Inferior parietal cortex (tissue), 1 donor: ENCODE results near the gene TBC1D22A.

ENCODE experiments used
- DNase-seq: peaks from one replicate; pipeline ENCODE4 v3.0.0-alpha.2; 2016; ENCODE audit errors: extremely low spot score

The TBC1D22A gene

DNA sequence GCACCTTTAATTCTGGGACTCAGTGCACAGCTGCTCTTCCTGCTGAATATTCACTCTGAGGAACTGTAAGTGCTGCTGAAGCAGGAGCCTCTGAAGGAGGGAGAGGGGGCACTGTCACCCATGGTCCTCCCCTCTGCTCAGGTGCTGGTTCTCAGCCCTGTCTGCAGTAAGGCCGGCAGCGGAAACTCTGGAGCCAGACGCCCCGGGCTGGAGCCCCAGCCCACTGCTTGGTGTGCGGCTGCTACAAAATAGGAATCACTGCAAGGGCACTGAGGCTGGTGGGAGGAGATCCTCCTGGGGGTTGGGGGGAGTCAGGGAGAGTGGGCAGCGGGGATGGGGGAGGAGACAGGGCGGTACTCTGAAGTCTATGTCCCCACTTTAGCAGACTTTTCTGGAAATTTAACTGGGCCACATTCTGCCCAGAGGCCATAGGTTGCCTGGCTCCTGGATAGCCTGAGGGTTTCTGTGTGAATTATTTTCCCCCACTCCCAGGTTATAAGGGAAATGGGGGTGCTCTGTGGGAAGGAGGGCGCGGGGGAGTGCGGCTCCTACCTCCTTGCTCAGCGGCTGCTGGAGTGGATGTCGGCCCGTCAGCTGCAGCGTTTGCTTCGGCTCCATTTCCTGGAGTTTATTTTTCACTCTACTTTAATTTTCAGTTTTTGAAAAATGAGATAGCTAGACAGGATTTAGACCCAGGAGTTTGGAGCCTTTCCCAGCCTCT is 33.6 kb downstream of the TBC1D22A start:
- no peak for DNase-seq

DNA sequence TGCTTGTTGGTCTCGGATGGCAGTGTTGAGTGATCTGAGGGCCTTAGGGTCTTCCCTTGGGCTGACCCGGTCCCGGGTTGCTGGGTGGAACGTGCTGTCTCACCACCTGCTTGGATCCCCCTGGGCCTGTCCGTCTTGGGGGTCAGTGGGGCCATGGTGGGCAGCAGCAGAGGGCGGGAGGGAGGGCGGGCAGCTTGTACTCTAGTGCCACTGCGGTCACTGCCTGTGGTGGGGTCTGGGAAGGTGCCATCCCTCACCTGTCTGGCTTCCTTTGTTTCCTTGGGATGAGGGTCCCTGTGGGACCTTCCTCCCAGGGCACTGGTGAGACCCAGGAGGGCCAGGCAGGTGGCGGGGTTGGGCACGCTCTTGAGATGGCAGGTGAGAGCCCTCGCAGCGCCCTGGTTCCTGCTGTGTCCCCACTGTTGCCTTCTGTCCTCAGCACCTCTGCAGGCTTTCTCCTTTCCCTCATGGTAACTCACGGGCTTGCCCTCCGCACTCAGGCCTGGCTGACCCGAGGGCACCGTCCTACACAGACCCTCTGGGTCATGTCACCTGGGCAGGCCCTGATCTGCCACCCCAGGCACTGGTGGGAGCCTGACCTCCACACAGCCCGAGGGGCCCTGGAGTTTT is 34.2 kb downstream of the TBC1D22A start:
- no peak for DNase-seq

DNA sequence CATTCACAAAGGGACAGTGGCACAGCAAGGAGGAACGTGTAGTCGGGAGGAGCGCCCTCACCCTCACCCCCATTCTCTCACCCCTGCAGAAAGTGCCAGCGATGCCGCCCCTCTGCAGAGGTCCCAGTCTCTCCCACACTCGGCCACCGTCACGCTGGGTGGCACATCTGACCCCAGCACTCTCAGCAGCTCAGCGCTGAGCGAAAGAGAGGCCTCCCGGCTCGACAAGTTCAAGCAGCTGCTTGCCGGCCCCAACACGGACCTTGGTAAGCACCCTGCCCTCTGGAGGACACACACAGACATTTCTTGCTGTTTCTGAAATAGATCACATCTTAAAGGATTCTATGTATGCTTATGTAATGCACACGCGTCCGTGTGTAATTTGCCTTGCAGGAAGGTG is 34.9 kb downstream of the TBC1D22A start:
- DNase-seq, result no peak

DNA sequence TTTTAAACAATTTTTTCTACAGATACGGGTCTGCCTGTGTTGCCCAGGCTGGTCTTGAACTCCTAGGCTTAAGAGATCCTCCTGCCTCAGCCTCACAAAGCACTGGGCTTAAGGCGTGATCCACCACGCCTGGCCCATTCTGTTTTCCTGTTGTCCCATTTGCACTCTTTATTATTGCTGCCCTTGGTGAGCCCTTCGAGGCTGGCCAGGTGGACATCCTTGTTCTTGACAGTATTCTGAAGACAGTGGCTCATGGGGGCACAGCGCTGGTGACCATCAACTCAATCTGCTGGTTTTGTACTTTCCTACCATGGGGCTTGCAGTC is 35.6 kb downstream of the TBC1D22A start:
- DNase-seq, result no peak

DNA sequence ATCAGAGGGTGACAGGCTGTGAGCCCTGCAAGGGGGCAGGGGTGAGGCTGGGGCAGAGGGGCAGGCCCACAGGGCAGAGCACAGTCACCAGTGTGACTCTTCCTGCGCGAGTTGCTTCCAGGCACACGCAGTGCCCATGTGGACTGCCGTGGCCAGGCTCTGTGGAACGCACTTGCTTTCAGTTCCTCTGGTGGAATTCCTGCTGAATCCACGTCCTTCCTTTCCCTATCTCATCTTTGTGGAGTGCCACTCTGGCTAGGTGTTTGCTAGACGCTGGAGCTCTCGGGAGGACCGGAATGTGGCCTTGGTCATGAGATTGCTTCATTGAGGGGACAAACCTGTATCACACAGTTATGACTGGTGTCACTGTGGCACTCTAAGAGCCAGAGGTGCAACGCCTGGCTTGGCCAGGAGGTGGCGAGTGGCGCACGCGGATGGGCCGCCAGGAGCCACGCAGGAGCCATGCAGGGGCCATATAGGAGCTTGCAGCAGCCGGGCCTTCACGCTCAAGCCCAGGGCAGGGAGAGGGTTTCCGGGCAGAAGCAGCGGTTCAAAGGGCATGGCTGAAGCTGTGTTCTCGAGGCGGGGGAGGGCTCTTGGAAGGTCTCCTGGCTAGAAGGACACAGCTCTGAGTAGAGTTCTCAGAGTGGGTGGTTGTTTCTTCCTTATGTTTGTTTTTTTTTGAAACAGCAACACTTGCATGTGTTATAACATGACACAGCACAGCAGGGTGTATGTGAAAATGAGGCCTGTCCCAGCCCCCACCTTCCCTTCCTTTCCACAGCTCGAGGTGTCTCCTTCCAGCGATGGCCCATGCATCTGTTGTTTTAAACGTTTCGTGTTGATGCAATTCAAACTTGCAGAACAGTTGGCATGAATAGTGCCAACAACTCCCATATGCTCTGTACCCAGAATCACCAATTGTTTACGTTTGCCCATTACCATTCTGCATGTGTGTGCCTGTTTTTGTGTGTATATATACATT is 36.2 kb downstream of the TBC1D22A start:
- DNase-seq, result peak; percentile 85

DNA sequence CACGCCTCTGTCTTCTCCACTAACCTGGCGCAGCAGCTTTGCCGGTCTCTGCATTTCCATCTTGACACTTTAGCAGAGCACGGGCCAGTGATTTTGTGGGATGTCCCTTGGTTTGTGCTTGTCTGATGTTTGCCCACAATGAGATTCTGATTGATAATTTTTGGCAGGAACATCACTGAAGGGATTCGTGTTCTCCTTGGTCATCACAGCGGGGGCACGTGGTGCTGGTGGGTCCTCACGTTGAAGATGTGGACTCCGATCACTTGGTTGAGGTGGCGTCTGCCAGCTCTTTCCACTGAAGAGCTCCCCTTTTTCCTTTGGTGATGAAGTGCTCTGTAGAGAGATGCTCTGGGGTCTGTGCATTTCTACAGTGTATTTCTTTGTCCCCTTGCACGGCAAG is 37.2 kb downstream of the TBC1D22A start:
- no peak for DNase-seq

DNA sequence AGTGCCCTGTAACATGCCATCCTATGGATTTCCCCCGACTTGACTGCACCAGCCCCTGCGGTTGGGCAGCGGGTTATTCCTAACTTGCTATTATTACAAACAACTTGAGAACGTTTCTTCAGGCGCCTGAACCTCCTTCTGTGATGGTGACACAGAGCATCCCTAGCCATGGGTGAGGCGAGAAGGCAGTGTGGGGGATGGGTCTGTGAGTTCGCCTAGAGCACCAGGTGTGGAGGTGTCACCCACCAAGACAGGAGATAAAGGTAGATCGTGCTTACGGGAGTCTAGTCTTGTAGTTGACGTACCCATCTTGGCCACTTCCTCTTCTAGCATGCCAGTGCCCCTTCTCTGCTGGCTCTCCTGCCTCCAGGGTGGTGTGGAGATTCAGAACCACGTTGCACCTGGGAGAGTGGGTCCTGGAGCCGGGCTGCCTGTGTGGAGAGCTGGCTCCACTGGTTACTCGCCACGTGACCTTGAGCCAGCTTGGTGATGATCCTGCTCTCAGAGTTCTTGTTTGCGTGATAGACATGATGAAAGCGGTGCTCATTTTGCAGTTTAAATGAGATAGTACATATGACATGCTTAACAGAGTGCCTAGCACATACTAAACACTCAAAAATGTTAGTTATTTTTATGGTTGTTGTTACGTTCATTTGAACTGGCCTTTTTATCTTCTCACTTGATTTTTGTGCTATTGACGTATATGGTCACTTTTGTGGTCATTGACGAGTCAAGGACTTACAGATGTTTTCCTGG is 37.8 kb downstream of the TBC1D22A start:
- no peak for DNase-seq

DNA sequence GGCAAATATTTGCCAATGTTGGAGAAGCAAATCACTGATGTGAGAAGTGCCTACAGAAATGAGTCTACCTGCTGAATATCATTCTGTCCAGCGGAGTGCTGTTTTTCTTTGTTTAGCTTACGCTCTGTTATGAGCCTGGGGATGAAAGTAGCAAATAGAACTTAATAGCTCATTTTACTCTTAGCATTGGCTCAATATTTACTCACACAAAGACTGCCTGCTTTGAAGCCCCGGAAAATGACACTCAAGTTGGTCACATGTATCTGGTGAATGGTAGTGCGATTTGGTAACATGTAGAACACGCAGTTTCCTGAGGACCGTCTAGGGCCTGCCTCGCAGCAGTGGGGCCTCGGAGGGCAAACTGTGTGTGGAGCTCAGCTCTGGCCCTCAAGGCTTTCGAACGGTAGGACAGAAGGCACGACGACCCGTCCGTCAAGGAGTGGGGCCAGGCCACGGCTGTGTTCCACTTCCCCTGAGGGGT is 38.9 kb downstream of the TBC1D22A start:
- no peak for DNase-seq

DNA sequence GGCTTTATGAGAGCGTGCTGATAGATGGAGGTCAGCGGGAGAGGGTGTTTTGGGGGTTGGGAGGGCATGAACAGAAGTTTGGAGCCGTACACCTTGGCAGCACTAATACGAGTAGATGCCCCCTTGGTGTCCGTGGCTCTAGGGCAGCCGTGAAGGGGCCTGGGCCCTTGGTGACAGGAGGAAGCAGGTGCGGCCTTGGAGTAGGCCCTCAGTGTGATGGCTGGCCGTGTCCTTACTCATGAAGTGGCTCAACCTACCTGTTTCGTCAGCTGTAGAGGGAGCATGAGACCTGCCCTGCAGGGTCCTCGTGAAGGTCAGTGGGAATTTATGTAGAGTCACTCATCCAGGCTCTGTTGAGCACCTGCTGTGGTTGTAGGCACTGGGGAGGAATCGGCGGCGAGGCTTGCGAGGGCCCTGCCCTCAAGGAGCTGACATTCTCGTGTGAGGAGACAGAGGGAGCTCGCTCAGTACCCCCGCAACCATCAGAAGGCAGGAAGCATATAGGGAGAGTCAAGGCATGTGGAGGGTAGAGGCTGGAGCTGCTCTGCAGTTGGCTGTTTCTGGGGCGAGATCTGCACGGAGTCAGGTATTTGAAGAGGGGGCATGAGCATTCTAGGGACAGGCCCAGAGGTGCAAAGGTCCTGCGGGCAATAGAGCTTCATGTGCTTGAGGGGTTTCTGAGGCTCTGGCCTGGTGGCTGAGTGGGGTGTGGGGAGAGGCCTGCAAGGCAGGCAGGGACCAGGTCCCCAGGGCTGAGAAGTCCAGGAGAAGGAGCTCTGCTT is 39.6 kb downstream of the TBC1D22A start:
- DNase-seq, result no peak

DNA sequence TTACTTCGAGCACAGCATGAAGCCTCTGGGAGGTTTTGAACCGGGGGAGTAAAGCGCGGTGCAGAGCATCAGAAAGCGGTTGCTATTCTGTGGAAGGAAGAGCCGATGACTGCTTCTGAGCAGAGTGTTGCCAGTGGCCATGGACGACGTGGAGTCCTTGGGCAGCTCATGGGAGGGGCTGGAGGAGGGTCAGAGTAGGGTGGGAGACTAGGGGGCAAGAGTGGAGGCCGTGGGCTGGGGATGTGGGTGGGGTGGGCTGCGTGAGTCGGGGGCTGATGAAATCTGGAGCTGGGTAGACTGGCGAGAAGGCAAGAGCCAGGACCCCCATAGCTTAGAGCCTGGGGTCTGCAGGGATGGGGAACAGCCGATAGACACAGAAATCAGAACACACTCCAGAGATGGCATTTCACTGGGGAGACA is 40.2 kb downstream of the TBC1D22A start:
- DNase-seq, result no peak

DNA sequence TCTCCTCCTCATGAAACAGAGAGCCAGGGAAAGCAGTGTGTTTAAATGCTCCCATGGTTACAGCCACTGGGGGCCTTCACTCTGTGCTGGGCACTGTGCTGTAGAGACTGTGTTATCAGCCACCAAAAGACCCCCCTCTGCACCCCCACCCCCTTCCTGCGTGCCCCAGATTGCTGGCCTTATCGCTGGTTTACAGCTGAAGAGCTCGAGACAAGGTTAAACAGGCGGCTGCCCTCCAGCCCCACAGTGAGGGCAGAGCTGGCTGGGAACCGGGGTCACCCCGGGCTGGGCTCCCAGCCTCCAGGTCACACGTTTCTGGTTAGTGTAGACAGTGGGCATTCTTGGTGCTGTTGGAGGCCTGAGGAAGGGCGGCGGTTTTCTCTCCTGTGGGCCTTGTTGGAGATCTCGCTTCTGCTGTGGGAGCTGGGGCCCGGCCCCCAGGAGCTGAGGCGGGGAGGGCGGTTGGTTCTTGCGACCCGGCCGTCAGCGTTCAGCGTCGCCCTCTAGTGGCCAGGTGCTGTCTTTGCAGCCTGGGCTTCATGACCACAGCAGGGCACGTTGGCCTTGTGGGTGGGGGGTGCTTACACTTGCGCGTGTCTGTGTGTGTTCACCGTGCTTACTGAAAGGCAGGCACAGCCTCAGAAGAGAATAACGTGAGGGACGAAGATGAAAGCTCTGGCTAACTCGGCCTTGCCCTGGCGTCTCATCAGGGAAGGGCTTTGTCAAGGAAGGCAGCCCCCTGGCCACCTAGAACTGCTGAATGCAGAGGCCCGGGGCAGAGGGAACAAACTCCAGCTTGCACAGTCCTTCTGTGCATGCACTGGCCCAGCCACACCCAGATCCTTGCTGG is 40.8 kb downstream of the TBC1D22A start:
- DNase-seq, result no peak

DNA sequence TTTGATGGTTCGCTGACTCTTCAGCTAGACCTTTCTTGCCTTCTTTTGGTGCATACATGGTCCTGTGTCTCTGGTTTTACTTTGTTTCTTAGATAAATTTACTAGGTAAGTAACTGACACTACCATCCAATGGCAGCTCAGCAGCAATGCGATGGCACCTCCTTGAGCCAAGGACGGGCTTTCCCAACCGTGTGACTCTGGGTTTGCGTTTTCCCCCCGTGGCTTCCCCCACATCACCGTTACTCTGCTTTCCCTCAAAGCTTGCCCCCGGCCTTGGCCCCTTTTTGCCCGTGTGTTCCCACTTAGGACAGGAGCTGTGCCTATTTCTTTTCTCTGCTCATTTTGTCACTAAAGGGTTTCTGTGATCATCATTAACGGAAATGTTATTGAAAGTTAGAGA is 41.5 kb downstream of the TBC1D22A start:
- DNase-seq, result no peak

DNA sequence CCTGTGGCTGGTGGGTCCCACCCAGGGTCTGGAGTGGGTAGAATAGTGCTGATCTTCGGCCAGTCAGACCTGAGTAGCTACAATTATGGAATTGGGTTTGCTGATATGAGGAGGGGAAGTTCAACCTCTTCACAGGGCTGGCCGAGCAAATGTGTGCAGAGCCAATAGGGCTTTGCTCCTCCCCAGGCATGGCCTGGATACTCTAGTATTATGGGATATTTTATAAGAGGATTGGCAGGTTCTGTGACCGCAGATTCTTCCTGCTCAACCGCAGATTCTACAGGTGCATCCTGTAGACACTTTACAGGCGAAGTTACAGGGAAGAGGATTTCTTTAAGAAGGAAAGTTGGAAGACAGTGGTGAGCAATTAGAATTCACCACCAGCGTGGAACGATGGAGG is 44.3 kb downstream of the TBC1D22A start:
- DNase-seq, result no peak

DNA sequence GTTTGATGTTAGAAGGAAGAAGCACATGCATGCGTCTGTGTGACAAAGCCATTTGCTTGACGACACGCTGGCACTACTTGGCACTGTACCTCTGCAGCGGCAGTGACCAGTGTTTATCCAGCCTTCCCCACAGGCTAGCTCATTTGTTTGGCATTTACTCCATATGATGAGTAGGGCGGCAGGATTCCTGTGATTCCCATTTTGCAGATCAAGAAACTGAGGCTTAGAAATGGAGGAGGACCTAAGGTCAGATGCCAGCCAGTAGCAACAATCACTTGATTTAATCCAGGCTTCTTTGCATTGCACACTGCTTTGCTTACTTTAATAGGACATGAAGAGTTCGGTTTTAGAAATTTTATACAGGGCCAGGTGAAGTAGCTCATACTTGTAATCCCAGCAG is 45.0 kb downstream of the TBC1D22A start:
- no peak for DNase-seq

DNA sequence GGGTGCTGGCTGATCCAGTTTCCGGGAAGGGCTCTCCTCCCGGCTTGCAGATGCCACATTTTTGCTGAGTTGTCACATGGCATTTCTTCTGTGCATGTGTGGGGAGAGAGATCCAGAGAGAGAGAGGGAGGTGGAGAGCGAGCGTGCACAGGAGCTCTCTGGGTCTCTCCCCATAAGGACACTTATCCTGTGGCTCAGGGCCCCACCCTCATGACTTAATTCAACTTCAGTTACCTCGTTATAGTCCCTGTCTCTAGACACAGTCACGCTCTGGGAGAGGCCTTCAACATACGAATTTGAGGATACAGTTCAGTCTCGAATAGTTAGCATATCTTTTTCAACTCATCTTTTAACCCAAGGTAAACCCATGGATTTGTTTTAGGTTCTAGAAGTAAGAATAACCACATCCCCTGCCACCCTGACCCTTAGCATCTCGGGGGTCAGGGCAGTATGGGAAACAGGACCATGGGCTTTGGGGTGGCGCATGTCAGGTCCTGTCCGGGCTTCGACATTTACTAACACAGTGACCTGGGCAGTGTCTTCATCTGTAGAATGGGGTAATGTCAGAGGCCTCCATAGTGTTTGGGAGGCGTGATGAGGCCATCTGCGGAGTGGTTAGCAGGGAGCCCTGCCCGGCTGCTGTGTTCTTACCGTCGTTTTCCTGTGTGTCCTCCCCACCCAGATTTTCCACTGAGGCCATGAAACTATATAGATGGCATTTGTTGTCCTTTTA is 46.9 kb downstream of the TBC1D22A start:
- DNase-seq, result no peak

DNA sequence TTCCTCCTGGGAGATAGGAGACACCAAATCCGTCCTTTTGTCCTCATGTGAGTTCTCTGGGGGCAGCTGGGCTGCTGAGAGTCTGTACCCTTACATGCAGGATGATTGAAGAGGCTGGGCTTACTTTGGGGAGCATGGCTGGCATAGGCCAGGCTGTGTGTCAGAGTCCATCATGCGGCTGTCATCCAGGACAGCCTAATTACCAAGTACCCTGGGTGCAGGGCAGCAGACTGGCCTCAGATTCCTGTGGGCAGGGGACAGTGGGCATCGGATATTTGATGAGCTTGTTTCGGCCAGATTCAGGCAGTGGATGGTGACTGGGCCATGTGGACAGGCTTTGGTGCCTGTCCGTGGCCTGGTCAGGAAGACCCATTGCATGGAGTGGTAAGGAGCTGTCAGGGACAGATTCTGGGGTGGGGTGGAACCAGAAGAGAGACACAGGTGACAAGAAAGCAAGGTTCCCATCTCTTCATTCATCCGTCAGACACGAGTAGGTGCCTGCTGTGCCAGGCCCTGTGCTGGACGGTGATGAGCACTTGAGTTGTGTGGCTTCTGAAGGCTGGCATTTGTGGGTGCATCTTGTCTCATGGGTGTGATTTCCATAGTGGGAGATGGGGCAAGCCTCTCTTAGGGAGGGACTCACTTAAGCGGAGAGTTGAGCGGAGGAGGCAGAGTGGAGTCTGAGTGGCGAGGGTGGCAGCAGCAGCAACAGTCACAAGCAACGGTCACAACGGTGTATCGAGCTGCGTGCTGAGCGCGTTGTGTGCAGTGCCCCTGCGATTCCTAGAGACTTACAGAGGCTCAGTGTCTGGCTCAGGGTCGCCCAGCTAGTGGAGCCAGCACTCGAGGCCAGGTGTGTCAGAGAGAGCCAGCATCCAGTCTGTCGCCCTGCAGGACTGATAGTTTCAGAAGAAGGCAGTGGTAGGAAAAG is 48.7 kb downstream of the TBC1D22A start:
- no peak for DNase-seq

DNA sequence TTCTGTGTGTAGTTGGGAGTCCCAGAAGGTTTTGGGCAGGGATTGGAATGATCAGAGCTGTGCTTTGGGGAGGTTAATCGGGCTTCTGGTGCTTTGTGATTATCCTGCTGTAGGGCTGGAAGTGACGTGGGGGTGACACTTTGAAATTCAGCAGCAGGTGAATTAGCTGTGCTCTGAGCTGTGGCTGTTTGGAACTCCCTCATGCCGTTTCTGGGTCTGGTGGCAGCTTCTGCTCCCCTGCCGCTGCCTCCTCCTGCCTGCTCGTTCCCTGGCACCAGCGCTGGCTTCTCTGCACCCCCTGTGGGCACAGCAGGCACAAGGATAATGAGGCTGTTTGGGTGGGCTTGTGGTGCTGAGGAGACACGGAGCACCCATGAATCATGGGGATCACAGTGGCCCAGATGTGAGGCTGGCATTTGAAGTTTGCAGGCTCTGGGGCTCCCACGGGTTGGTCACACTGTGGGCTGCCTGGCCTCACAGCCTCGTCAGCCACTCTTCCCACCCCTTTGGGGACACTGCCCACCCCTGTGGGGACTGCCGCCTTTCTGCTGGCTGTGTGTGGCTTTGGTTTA is 49.7 kb downstream of the TBC1D22A start:
- DNase-seq, result no peak

DNA sequence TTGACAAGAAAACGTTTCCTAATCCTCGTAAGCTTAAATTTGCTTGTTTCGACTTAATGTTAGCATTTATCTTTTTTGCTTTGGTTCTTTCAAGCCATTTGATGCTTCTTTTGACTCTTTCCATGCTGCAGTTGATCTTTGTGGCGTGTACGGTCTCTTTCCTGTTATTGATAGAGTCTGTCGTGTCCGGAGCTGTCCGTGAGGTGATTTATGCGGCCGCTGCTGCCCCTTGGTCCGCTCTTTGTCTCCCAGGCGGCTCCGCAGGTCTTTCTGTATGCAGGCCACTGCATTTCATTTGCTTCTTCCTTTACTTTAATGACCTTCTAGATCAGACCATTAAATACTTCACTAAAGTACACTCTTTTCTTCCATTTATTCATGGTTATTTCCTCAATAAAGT is 50.3 kb downstream of the TBC1D22A start:
- DNase-seq, result no peak
